ENCODE data around the gene FASLG.

FASLG gene

DNA sequence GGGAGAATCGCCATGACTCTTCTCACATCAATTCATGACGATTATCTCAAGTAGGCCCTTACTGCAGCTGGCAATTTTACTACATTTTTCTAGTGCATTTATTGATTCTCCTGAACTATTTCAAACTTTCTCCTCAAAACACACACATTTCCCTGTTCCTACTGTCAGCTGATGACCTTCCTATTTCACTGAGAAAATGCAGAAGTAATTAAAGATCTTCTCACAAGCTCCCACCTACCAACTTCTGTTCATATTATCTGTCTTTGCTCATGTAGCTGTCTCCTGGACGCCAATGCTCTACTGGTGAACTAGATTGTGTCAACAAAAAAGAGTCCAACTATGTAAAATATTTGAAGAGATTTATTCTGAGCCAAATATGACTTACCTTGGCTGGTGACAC, 36.4 kb upstream of the FASLG start:
- TF ChIP-seq CTCF (IDR thresholded peaks at IDR 0.05; ENCODE audit: low read depth, low read length) = no peak
- no peak overlapping the region for H3K4me3 ChIP-seq (ENCODE audit: low read depth, low read length)

DNA sequence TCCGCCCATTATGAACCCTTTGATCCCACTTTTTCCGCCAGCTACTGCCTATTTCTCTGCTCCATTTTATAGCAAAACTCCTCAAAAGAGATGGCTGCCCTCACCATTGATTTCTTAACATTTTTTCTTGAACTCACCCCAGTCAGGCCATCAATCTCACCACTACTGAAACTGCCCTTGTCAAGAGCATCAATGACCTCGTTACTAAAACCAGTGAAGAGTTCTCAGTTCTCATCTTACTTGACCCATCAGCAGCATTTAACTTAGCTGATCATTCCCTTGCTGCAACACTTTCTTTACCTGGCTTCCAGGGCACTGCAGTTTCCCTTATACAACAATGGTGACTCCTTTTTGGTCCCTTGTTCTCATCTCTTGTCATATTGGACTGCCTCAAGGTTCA, 35.2 kb upstream of the FASLG start:
- no peak overlapping the region for H3K4me3 ChIP-seq (ENCODE audit: low read depth, low read length)
- TF ChIP-seq CTCF (IDR thresholded peaks at IDR 0.05; ENCODE audit: low read depth, low read length) = no peak

- TF ChIP-seq CTCF (IDR thresholded peaks at IDR 0.05; ENCODE audit: low read depth, low read length) = no peak
- H3K4me3 ChIP-seq (ENCODE audit: low read depth, low read length) = no peak overlapping the region
These were observed 32.1 kb upstream of the FASLG start for GRCh38 chr1:172626845-172627244.

- no peak overlapping the region for H3K4me3 ChIP-seq (ENCODE audit: low read depth, low read length)
- TF ChIP-seq CTCF (IDR thresholded peaks at IDR 0.05; ENCODE audit: low read depth, low read length) = no peak
These were observed 31.2 kb upstream of the FASLG start for GRCh38 chr1:172627702-172628101.

GRCh38 chr1:172628401-172628800, 30.5 kb upstream of the FASLG start:
- no peak overlapping the region for H3K4me3 ChIP-seq (ENCODE audit: low read depth, low read length)

DNA sequence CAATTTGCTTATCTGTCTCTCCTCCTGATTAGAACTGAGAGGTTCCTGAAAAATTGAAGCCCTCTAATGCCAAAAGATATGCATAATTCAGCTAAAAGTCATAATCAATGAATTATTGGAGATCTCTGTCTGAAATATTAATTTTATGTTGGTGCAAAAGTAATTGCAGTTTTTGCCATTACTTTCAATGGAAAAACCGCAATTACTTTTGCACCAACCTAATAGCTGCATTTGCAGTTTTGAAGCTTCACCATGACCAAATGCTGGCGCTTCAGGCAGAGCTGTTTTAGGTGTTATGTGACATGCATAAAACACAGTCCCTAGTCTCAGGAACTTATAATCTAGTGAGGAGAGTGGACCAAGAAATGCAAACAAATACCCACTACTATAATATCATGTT, 29.7 kb upstream of the FASLG start:
- H3K4me3 ChIP-seq (ENCODE audit: low read depth, low read length) = no peak overlapping the region
- no peak for TF ChIP-seq CTCF (IDR thresholded peaks at IDR 0.05; ENCODE audit: low read depth, low read length)

More at GRCh38 chr1:172628401-172628800, 30.5 kb upstream of the FASLG start:
- TF ChIP-seq CTCF (IDR thresholded peaks at IDR 0.05; ENCODE audit: low read depth, low read length) = no peak

DNA sequence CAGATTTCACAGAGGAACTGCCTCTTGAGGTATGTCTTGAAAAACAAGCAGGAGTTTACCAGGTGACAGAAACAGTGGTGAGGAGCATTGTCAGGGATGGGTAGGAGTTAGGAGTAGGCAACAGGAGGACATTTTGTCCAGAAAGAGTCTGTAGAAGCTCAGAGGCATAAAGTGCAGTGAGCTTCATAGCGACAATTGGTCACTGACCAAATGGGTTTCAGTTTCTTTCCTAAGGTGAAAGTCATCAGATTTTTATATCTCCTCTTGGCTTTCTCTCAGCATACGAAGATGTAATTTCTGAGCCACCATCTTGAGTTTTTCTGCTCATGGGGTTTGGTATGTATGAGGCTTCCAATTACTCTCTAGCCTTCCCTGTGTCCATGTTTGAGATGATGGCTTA, 29.3 kb upstream of the FASLG start:
- TF ChIP-seq CTCF (IDR thresholded peaks at IDR 0.05; ENCODE audit: low read depth, low read length) = no peak
- no peak overlapping the region for H3K4me3 ChIP-seq (ENCODE audit: low read depth, low read length)
